H9 (cell line): ENCODE measurements around the gene INO80B. TPM values are rescaled to one million over a fixed set of nuclear protein-coding genes. Genes with fewer than 3 reads are reported as not detected.

Experiments
- DNase-seq: peaks from one replicate; pipeline ENCODE4 v3.0.0-alpha.2; 2017
- H2AFZ ChIP-seq: one replicate; pipeline ENCODE4 v1.6.1; 2013; ENCODE audit warnings: mild to moderate bottlenecking, low read length, control low read depth, moderate library complexity
- H2AK5ac ChIP-seq: 2 replicates; pipeline ENCODE4 v1.6.1; 2013; ENCODE audit warnings: low read length, control low read depth, mixed read lengths; ENCODE audit not compliant: insufficient read length
- H2BK120ac ChIP-seq: one replicate; pipeline ENCODE4 v1.6.1; 2013; ENCODE audit warnings: low read depth, mild to moderate bottlenecking, low read length, control low read depth, inconsistent platforms; ENCODE audit not compliant: poor library complexity, severe bottlenecking
- H2BK12ac ChIP-seq: 2 replicates; pipeline ENCODE4 v1.6.1; 2013; ENCODE audit warnings: low read length, control low read depth, mixed read lengths, low read depth; ENCODE audit not compliant: insufficient read length
- H2BK15ac ChIP-seq: 2 replicates; pipeline ENCODE4 v1.6.1; 2013; ENCODE audit warnings: low read depth, low read length, control low read depth
- H2BK20ac ChIP-seq: one replicate; pipeline ENCODE4 v1.6.1; 2013; ENCODE audit warnings: low read depth, mild to moderate bottlenecking, low read length, control low read depth, inconsistent platforms; ENCODE audit not compliant: poor library complexity, severe bottlenecking
- H2BK5ac ChIP-seq: 2 replicates; pipeline ENCODE4 v1.6.1; 2013; ENCODE audit warnings: low read length, control low read depth, mixed read lengths; ENCODE audit not compliant: insufficient read length
- H3K14ac ChIP-seq: 2 replicates; pipeline ENCODE4 v1.6.1; 2013; ENCODE audit warnings: low read length, control low read depth; ENCODE audit not compliant: insufficient read depth
- H3K18ac ChIP-seq: 2 replicates; pipeline ENCODE4 v1.6.1; 2013; ENCODE audit warnings: low read depth, mild to moderate bottlenecking, mixed read lengths, low read length, control low read depth; ENCODE audit not compliant: insufficient read length
- H3K23ac ChIP-seq: 2 replicates; pipeline ENCODE4 v1.6.1; 2013; ENCODE audit warnings: low read length, control low read depth, mixed read lengths, low read depth; ENCODE audit not compliant: insufficient read length
- H3K23me2 ChIP-seq: 2 replicates; pipeline ENCODE4 v1.6.1; 2013; ENCODE audit warnings: low read depth, mild to moderate bottlenecking, mixed read lengths, low read length, control low read depth; ENCODE audit not compliant: insufficient read length, poor library complexity, severe bottlenecking
- H3K27ac ChIP-seq: 2 replicates; pipeline ENCODE4 v1.5.1; 2013; ENCODE audit warnings: low read length, control low read depth, mixed read lengths, low read depth; ENCODE audit not compliant: insufficient read length
- H3K27me3 ChIP-seq: 2 replicates; pipeline ENCODE4 v1.6.1; 2013; ENCODE audit warnings: low read length, control low read depth, inconsistent platforms; ENCODE audit not compliant: insufficient read depth
- H3K4ac ChIP-seq: 2 replicates; pipeline ENCODE4 v1.6.1; 2013; ENCODE audit warnings: low read depth, mild to moderate bottlenecking, control low read depth, inconsistent platforms, low read length, moderate library complexity
- H3K4me1 ChIP-seq: 2 replicates; pipeline ENCODE4 v1.6.1; 2013; ENCODE audit warnings: low read length, control low read depth, inconsistent platforms; ENCODE audit not compliant: insufficient read depth
- H3K4me2 ChIP-seq: 2 replicates; pipeline ENCODE4 v1.6.1; 2013; ENCODE audit warnings: low read length, control low read depth, mixed read lengths; ENCODE audit not compliant: insufficient read length, insufficient read depth
- H3K56ac ChIP-seq: 2 replicates; pipeline ENCODE4 v1.6.1; 2013; ENCODE audit warnings: low read depth, mild to moderate bottlenecking, mixed read lengths, low read length, control low read depth; ENCODE audit not compliant: insufficient read length
- H3K79me1 ChIP-seq: 2 replicates; pipeline ENCODE4 v1.6.1; 2013; ENCODE audit warnings: low read depth, mild to moderate bottlenecking, moderate library complexity, low read length, control low read depth, inconsistent platforms; ENCODE audit not compliant: insufficient read depth, poor library complexity, severe bottlenecking
- H3K79me2 ChIP-seq: 2 replicates; pipeline ENCODE4 v1.6.1; 2013; ENCODE audit warnings: low read length, control low read depth, inconsistent platforms; ENCODE audit not compliant: insufficient read depth
- H3K9ac ChIP-seq: 2 replicates; pipeline ENCODE4 v1.6.1; 2013; ENCODE audit warnings: low read length, control low read depth, mixed read lengths; ENCODE audit not compliant: insufficient read length; ENCODE audit errors: extremely low read depth
- H3K9me3 ChIP-seq: one replicate; pipeline ENCODE4 v1.6.1; 2013; ENCODE audit warnings: low read depth, low read length, inconsistent platforms; ENCODE audit not compliant: control insufficient read depth
- H3T11ph ChIP-seq: one replicate; pipeline ENCODE4 v1.6.1; 2013; ENCODE audit warnings: mild to moderate bottlenecking, low read length, control low read depth, inconsistent platforms
- H4K20me1 ChIP-seq: one replicate; pipeline ENCODE4 v1.6.1; 2013; ENCODE audit not compliant: control insufficient read depth, insufficient read length, insufficient read depth
- H4K5ac ChIP-seq: 2 replicates; pipeline ENCODE4 v1.6.1; 2013; ENCODE audit warnings: low read depth, mild to moderate bottlenecking, mixed read lengths, low read length, control low read depth; ENCODE audit not compliant: insufficient read length
- H4K8ac ChIP-seq: replicated peaks from 2 replicates; pipeline ENCODE4 v1.6.1; 2013; ENCODE audit warnings: low read length, control low read depth, mixed read lengths, low read depth; ENCODE audit not compliant: insufficient read length
- H4K91ac ChIP-seq: 2 replicates; pipeline ENCODE4 v1.6.1; 2013; ENCODE audit warnings: low read depth, mild to moderate bottlenecking, moderate library complexity, mixed read lengths, low read length, control low read depth; ENCODE audit not compliant: insufficient read length
- H3K27ac Mint-ChIP-seq, 3 experiments: 2 replicates in 2 of 3; 3 replicates in 1 of 3; pipeline ENCODE4 v1.8.0; 2020 to 2021; ENCODE audit warnings: mixed read lengths in 3 of 3, mild to moderate bottlenecking in 1 of 3, moderate library complexity in 1 of 3
- H3K27me3 Mint-ChIP-seq: 2 replicates; pipeline ENCODE4 v1.8.0; 2021; ENCODE audit warnings: low read depth, mild to moderate bottlenecking, moderate library complexity, mixed read lengths
- H3K36me3 Mint-ChIP-seq, 3 experiments: 2 replicates in 2 of 3; 3 replicates in 1 of 3; pipeline ENCODE4 v1.8.0; 2020 to 2021; ENCODE audit warnings: low read depth in 3 of 3, mixed read lengths in 3 of 3; ENCODE audit not compliant: insufficient read depth in 1 of 3
- H3K4me1 Mint-ChIP-seq, 2 experiments: 2 replicates each; pipeline ENCODE4 v1.8.0; 2020; ENCODE audit warnings: mixed read lengths in 2 of 2
- H3K4me3 Mint-ChIP-seq, 2 experiments: 2 replicates in 1 of 2; 3 replicates in 1 of 2; pipeline ENCODE4 v1.8.0; 2020 to 2021; ENCODE audit warnings: mild to moderate bottlenecking in 2 of 2, mixed read lengths in 2 of 2, moderate library complexity in 1 of 2
- H3K9me3 Mint-ChIP-seq, 2 experiments: 2 replicates in 1 of 2; 3 replicates in 1 of 2; pipeline ENCODE4 v1.8.0; 2020; ENCODE audit warnings: mild to moderate bottlenecking in 2 of 2, mixed read lengths in 2 of 2, moderate library complexity in 1 of 2
- CTCF ChIP-seq: fragments of 200-600 bp; sonication (generic); conservative IDR thresholded peaks from 3 replicates; pipeline ENCODE4 v1.8.0; 2021; ENCODE audit warnings: antibody characterized with exemption, mild to moderate bottlenecking
- WGBS: extraction: QIAGEN DNeasy Blood & Tissue Kit; methylation state at CpG from one replicate; pipeline ENCODE4 v1.1.7; 2013; ENCODE audit warnings: missing lambda C conversion rate, low lambda C conversion rate, mixed read lengths; ENCODE audit not compliant: insufficient read length; ENCODE audit errors: extremely low coverage; 5-methylcytosine and 5-hydroxymethylcytosine counted together
- total RNA-seq: library from RNA; stranded (reverse); gene quantifications from 2 replicates; pipeline ENCODE4 v1.2.1, GENCODE V29; 2021

The INO80B gene
- total RNA-seq, 1 experiment from 2014 or later: 17.6 TPM

- TF ChIP-seq CTCF: no peak
- Histone ChIP-seq H3K9ac (no peak overlapping the region), H2BK120ac (no peak overlapping the region), H3K27me3 (no peaks in the 10 kb centered on the region; the same call in 1 of the 2 replicates), H3K79me2 (no peaks in the 10 kb centered on the region), H4K20me1 (no peaks in the 10 kb centered on the region), H3K14ac (no peak overlapping the region), H4K91ac (no peak overlapping the region), H3K79me1 (no peaks in the 10 kb centered on the region), H2AK5ac (no peak overlapping the region), H2BK12ac (no peak overlapping the region), H4K8ac (no peak overlapping the region), H3K56ac (no peak overlapping the region), H3K23me2 (no peaks in the 10 kb centered on the region), H2BK15ac (no peak overlapping the region), H3K4ac (no peak overlapping the region), H3T11ph (no peak overlapping the region), H3K4me2 (no peak overlapping the region), H3K4me1 (no peaks in the 10 kb centered on the region), H2BK5ac (no peak overlapping the region), H2AFZ (no peak overlapping the region), H3K18ac (no peak overlapping the region), H2BK20ac (no peak overlapping the region), H3K23ac (no peak overlapping the region), H3K9me3 (no peaks in the 10 kb centered on the region), H3K27ac (no peak overlapping the region), H4K5ac (no peak overlapping the region)
- WGBS: no CpG with 5 or more reads among the region's 9 CpGs
- no peaks in the 10 kb centered on the region for H3K9me3 Mint-ChIP-seq
- no peaks in the 10 kb centered on the region for H3K4me1 Mint-ChIP-seq
- peaks cover 6% of the 10 kb centered on the region for H3K27me3 Mint-ChIP-seq
- no peak overlapping the region for H3K27ac Mint-ChIP-seq
- peaks cover 28 to 67% (median 62%) of the 10 kb centered on the region in 3 experiments for H3K36me3 Mint-ChIP-seq
- DNase-seq: no peak
- H3K4me3 Mint-ChIP-seq: no peak overlapping the region
These were observed 35.0 kb downstream of the INO80B start for GRCh38 chr2:74489906-74490305.
